Body of pancreas (tissue), 4 donors: ENCODE data around the gene EFR3B. TPM values are rescaled to one million over a fixed set of nuclear protein-coding genes. Genes with fewer than 3 reads are reported as not detected.

Experiments
- ATAC-seq: fragments of 150-250 bp; one replicate; pipeline ENCODE4 v1.9.1; 2016
- DNase-seq, 4 donors: peaks; one replicate each; pipeline ENCODE4 v3.0.0-alpha.2; 2019
- H3K27ac ChIP-seq, 4 donors: fragments of 200-600 bp; sonication (generic); 1 replicate in 3 of 4; 2 replicates in 1 of 4; pipeline versions ENCODE4 v1.5.1 to v1.6.1; 2016 to 2019; ENCODE audit warnings: mild to moderate bottlenecking in 1 of 4, mixed read lengths in 1 of 4, moderate library complexity in 1 of 4
- H3K27me3 ChIP-seq, 2 donors: fragments of 200-600 bp; sonication (generic); one replicate each; pipeline ENCODE4 v1.6.0; 2016; ENCODE audit warnings: mild to moderate bottlenecking in 1 of 2
- H3K36me3 ChIP-seq, 2 donors: fragments of 200-600 bp; sonication (generic); replicated peaks in 1 of 2; 2 replicates each; pipeline ENCODE4 v1.5.1; 2016; ENCODE audit warnings: low read depth in 2 of 2; ENCODE audit not compliant: insufficient read depth in 1 of 2
- H3K4me1 ChIP-seq: fragments of 200-600 bp; sonication (generic); one replicate; pipeline ENCODE4 v1.6.0; 2016
- H3K4me3 ChIP-seq, 2 donors: fragments of 200-600 bp; sonication (generic); 1 replicate in 1 of 2; 2 replicates in 1 of 2; pipeline ENCODE4 v1.5.1; 2016 to 2019
- H3K9me3 ChIP-seq, 3 donors: fragments of 200-600 bp; sonication (generic); 1 replicate in 2 of 3; 2 replicates in 1 of 3; pipeline ENCODE4 v1.5.1; 2016
- POLR2A ChIP-seq, 3 donors: fragments of 450-650 bp; IDR thresholded peaks; one replicate each; pipeline ENCODE4 v1.6.1; 2016; ENCODE audit warnings: antibody characterized with exemption in 3 of 3, mild to moderate bottlenecking in 2 of 3
- WGBS, 2 donors: methylation state at CpG; one replicate each; pipeline ENCODE4 v1.1.5; 2017; 5-methylcytosine and 5-hydroxymethylcytosine counted together
- intact Hi-C: fragments of 100-400 bp; cut with DNase I; formaldehyde crosslinking; loops from one replicate; pipeline ENCODE4 v1.15.1; 2023
- total RNA-seq, 2 donors: library from RNA; depleted of rRNA; stranded (reverse); fragments of >200 nt; gene quantifications; one replicate each; pipeline ENCODE4 v1.1.0, GENCODE V29; 2016
- TF ChIP-seq, protein P1 (sequence below), 7 experiments: fragments of 450-650 bp in 4 of 7; fragments of 200-600 bp in 3 of 7; sonication (generic) in 3 of 7; IDR thresholded peaks; one replicate each; pipeline ENCODE4 v1.5.1; 2016 to 2019; ENCODE audit warnings: antibody characterized with exemption in 7 of 7

Gene EFR3B
- total RNA-seq, 2 donors from 2014 or later, result under 0.01 to 0.52 TPM

DNA sequence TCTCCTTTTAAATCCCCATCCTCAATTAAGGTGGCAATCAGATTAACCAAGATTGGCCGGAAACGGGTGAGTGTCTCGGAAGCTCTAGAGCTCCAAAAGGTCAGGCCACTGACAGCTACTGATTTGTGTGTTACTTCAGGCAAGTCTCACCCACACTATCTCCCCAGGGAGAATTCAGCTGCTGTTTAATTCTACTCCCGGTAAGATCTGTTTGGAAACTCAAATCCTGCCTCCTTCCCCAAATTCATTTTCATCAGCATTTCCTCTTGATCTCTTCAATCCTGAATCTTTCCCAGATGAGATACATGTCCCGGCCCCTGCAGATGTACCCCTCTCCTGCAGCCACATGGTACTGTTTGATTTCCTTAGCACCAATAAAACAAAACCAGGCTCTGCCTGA is 34.9 kb downstream of the EFR3B start:
- peaks cover 13% of the 10 kb centered on the region for H3K4me1 ChIP-seq
- WGBS, 2 donors, result 72 to 77% methylated on average over 5 of the region's 5 CpGs
- no peaks in the 10 kb centered on the region for H3K9me3 ChIP-seq
- H3K27ac ChIP-seq, result no peak overlapping the region
- H3K36me3 ChIP-seq, result no peaks in the 10 kb centered on the region
- ATAC-seq, result no peak
- intact Hi-C loops, result no loop called here
- H3K27me3 ChIP-seq, result no peaks in the 10 kb centered on the region
- no peak for DNase-seq
- TF ChIP-seq, protein P1, sequence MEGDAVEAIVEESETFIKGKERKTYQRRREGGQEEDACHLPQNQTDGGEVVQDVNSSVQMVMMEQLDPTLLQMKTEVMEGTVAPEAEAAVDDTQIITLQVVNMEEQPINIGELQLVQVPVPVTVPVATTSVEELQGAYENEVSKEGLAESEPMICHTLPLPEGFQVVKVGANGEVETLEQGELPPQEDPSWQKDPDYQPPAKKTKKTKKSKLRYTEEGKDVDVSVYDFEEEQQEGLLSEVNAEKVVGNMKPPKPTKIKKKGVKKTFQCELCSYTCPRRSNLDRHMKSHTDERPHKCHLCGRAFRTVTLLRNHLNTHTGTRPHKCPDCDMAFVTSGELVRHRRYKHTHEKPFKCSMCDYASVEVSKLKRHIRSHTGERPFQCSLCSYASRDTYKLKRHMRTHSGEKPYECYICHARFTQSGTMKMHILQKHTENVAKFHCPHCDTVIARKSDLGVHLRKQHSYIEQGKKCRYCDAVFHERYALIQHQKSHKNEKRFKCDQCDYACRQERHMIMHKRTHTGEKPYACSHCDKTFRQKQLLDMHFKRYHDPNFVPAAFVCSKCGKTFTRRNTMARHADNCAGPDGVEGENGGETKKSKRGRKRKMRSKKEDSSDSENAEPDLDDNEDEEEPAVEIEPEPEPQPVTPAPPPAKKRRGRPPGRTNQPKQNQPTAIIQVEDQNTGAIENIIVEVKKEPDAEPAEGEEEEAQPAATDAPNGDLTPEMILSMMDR (IDR thresholded peaks at IDR 0.05), result no peak
- TF ChIP-seq POLR2A (IDR thresholded peaks at IDR 0.05), result no peak
- H3K4me3 ChIP-seq, result no peak overlapping the region

DNA sequence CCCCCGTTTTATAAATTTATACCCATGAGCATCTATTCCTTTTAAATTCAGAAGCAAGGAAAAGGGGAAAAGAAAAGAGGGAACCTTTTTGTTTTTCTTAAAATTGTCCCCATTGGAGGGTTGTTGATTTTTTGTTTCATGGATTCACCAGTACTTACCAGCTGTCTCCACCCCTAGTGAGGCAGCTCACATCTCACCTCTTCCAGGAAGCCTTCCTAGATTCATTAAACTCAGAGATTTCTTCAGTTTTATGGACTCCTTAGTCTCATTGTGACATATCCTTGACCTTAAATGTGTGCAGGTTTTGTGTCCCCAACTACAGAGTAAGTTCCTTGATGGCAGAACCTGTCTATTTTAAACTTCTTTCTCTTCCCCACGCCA is 35.9 kb downstream of the EFR3B start:
- WGBS, 2 donors, result 80 to 87% methylated on average over 2 of the region's 2 CpGs
- DNase-seq (no peak), ATAC-seq (no peak)
- H3K4me1 ChIP-seq, result peaks cover 13% of the 10 kb centered on the region
- no peak for TF ChIP-seq POLR2A (IDR thresholded peaks at IDR 0.05)
- TF ChIP-seq, protein P1 (IDR thresholded peaks at IDR 0.05), result no peak
- H3K9me3 ChIP-seq, result no peaks in the 10 kb centered on the region
- no peak overlapping the region for H3K27ac ChIP-seq
- no peak overlapping the region for H3K4me3 ChIP-seq
- no peaks in the 10 kb centered on the region for H3K36me3 ChIP-seq
- intact Hi-C loops, result no loop called here
- H3K27me3 ChIP-seq, result no peaks in the 10 kb centered on the region

DNA sequence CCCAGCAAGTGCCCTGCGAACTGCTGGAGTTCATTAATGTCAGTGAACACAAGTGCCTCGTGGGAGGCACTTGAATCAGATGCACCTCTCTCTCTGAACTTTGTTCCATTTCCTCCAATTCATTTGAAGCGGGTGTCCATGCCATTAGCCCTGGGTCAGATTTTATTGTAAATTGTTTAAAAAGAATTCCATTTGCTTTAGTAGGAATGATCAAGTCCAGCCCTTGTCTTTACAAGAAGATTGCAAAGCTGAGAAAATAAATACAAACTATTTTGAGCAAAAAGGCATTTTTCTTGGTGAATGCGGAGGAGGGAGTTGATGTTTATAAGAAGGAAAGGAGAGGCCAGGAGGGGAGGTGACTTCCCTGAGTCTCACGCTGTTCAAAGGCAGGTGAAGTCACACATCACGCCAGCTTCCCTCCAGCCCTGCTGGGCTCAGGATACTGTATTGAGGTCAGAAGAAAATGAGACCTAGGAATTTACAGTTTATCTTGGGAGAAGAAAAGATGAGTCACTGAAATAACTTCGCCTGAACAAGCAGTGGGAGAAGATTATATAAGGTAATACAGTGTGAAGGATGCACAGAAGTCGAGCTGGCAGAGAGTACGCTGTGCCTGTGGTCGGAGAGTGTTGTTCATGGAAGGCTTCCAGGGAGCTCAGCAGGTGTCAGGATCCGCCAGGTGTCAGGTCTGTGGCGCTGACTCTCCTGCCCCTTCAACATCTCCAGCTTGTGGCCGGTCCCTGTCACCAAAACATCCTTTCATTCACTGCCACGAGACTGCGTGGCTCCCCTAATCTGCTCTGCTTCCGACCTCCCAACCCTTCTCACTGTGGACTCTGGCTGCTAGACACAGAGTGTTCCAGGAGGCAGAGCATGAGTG is 36.5 kb downstream of the EFR3B start:
- TF ChIP-seq, protein P1 (IDR thresholded peaks at IDR 0.05), result no peak
- TF ChIP-seq POLR2A (IDR thresholded peaks at IDR 0.05), result no peak
- Histone ChIP-seq H3K27ac (no peak overlapping the region), H3K27me3 (no peaks in the 10 kb centered on the region), H3K4me3 (no peak overlapping the region), H3K9me3 (no peaks in the 10 kb centered on the region), H3K4me1 (peaks cover 13% of the 10 kb centered on the region), H3K36me3 (no peaks in the 10 kb centered on the region)
- DNase-seq, result no peak
- peak; percentile 30 for ATAC-seq
- 31 to 41% methylated on average over 16 of the region's 16 CpGs for WGBS, 2 donors
- intact Hi-C loops, result no loop called here

DNA sequence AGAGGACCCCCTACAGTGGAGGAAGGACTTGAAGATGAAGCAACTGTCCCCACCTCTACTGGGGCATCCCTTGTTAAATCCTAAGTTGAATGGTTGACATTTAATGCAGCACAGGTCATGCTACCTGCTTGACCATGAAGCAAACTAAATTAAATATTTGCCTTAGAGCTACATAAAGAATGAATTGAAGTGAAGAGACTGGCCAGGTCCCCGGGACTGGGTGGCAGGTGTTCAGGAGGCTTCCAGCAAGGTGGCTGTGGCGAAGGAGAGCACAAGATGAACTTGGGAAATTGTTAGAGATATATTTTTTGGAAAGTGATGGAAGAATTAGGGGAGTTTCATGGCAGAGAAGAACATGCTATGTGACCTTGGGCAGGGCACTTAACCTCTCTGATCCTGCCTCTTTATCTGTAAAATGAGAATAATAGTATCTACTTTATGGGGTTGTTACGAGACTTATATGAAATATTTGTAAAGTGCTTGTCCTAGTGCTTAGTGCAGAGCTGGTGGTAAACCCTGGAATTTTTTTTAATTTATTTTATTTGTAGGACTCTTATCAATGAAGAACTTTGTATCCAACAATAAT is 37.3 kb downstream of the EFR3B start:
- no peak for TF ChIP-seq POLR2A (IDR thresholded peaks at IDR 0.05)
- TF ChIP-seq, protein P1 (IDR thresholded peaks at IDR 0.05), result no peak
- no peaks in the 10 kb centered on the region for H3K9me3 ChIP-seq
- H3K36me3 ChIP-seq, result no peaks in the 10 kb centered on the region
- no peak for DNase-seq
- no peak for ATAC-seq
- H3K4me1 ChIP-seq, result peaks cover 13% of the 10 kb centered on the region
- no peak overlapping the region for H3K27ac ChIP-seq
- intact Hi-C loops, result no loop called here
- no peaks in the 10 kb centered on the region for H3K27me3 ChIP-seq
- WGBS, 2 donors, result 38 to 48% methylated on average over 3 of the region's 3 CpGs
- H3K4me3 ChIP-seq, result no peak overlapping the region
